HG03135 (cell line): ENCODE results near the gene IL21R.

Experiments used
- ATAC-seq: cut with Tn5 transposase; IDR thresholded peaks from one replicate; pipeline ENCODE4 v1.9.1; 2021; ENCODE audit warnings: mild to moderate bottlenecking, moderate library complexity; ENCODE audit not compliant: unreplicated experiment

The IL21R gene

GRCh38 chr16:27462200-27462845 lies 60.3 kb downstream of the IL21R start:
- no peak for ATAC-seq

GRCh38 chr16:27462846-27463682 lies 61.1 kb downstream of the IL21R start:
- ATAC-seq = no peak

GRCh38 chr16:27463741-27464591 lies 62.0 kb downstream of the IL21R start:
- no peak for ATAC-seq

GRCh38 chr16:27464626-27465482 lies 62.9 kb downstream of the IL21R start:
- no peak for ATAC-seq

DNA sequence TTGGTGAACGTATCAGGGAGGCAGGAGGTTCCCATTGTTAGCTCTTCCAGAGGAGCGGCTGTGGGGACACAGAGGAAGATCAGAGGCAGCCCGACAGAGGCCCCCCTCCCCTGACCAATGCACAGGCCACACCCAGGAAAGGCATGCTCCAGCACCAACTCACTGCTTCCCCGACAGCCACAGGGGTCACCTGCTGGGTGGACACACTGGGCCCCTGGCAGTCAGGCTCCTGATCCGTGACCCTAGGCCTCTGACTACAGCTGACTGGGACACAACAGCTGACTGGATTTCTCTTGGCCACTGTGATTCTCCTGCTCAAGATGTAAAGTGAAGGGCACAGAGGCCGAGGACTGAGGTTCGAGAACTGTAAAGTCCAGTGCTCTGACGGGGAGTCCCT lies 63.5 kb downstream of the IL21R start:
- no peak for ATAC-seq

GRCh38 chr16:27468941-27469531 lies 67.1 kb downstream of the IL21R start:
- ATAC-seq = no peak

DNA sequence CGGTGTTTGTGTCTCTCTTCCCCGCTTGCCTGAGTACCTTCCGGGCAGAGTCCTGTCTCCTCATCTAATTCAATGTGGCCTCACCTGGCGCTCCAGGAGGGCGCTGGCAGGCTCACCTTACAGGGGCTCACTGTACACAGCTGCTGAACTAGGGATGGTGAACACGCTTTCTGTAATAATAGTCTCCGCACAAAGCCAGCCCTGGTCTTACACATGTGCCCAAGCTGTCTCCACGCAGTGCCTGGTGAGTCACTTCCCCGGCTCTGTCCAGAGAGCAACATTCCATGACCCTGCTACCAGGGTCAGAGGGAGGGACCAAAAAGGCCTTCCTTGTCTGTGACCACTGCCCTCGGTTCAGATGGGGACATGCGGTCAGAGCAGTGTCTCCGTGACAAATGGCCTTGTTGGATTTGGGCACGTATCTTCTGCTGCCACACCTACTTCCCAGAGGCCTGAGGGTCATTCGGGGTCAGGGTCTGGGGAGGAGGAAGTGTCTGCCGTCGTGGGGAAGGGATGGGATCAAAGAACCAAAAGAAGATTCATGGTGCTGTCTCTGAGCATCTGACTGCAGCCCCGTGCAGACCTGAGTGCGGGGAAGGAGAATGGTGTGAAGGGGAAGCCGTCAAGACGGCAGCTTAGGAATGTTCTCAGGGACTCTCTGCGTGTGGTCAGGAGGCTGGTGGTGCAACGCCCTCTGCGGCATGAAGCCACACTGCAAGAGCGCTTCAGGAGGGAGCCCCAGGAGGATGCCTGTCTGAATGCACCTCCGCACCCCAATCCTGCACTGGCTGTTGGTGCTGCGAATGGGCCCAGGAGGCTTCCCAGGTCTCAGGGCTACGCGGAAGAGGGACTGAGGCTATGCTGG lies 68.8 kb downstream of the IL21R start:
- no peak for ATAC-seq

DNA sequence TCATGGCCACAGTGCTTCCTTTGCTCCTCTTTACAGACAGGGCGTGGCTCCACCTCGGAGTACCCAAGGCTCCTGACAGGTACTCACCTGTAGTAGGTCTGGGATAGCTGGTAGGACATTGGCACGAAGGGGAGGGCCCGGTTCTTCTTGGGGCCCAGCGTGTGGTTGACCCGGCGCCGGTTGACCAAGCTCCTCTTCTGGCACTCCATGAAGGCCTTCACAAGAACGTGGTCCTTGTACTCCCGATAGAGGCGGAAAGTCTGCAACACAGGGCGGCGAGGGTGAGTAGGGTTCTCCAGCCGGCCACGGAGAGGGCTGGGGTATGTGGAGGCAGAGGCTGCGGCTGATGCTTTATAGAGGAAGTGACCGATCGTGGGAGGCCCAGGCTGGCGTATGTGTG lies 69.7 kb downstream of the IL21R start:
- no peak for ATAC-seq

DNA sequence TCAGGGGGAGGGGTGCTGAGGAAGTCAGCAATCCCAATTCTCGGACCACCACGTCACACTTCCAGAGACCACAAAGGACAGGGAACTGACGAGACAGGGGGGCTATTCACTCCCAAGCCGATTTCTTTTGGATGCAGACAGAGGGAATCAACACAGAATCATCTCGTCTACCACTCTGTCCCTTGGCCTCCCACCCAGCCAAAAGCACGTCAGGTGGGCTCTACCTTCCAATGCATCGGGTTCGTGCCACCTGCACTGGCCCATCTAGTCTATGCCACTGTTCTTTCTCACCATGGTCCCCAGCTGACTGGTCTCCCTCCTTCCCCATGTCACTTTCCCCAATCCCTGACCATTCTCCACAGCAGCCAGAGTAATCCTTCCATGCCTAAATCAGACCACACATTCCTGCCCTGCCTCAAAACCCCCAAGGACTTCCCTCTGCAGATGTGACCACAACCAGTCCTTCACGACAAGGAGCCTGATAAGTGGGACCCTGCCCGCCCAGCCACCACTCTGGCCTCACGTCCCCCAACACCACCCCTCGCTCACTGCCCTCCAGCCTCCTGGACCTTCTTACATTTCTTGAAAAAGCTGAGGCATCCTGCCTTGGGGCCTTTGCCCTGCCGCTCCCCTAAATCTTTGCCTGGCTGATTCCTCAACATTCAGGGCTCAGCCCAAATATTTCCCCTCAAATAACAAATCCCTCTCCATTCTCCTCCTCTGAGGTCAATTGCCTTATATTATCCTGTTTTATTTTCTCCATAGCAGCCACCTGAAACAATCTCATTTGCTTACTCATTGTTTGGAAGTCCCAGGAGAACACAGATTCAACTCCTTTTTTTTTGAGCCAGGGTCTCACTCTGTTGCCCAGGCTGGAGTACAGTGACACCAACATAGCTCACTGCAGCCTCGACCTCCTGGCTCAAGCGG lies 70.4 kb downstream of the IL21R start:
- no peak for ATAC-seq

DNA sequence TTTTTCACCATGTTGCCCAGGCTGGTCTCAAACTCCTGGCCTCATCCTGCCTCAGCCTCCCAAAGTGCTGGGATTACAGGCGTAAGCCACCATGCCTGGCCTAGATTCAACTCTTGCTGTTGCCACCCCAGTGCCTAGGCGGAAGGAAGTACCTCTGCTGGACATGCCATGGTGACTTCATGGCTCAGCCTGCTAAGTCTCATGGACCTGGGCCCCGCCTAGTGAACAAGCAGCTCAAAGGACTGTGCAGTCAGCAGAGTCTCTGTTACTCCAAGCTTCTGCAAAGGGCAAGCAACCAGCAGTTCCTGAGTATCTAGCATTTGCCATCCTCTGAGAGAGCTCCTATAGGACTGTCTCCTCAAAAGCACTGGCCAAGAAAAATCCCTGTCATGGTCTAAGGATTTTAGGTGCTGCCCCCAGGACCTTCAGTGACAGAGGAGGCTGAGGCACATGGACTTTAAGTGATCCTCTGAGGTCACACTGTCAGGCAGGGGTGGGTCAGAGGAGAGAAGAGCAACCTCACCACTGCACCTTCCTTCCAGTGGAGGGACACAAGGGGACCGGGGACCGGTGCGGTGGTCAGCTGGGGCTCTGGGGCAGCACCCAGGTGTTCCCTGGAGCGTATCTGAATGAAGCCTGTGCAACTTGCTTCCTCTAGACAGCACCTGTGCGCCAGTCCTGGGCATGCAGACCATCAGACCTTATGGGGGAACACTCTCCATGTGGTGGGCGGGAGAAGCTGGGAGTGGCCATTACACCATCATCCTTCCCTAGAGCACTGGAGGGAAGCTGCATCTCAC lies 71.3 kb downstream of the IL21R start:
- ATAC-seq = no peak

- ATAC-seq = no peak
Observed at GRCh38 chr16:27474041-27474440, 72.1 kb downstream of the IL21R start.

DNA sequence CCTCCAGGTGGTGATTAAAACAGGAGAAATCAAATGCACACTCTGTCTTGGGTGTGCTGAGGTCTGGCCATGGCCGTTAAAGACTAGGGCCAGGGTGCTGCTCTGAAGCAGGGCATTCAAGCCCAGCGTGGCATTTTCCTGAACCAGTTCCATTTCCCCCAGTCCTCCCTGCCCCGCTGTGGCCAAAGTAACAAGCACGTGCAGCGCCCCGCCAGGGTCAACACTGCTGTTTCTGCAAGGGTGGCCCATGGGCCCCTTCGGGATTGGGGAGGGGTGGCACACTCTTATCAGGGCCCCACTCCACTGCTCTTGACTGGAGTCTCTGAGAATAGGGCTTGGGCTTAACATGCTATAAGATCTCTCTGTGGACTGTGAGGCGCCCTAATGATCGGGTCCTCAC lies 72.9 kb downstream of the IL21R start:
- no peak for ATAC-seq

DNA sequence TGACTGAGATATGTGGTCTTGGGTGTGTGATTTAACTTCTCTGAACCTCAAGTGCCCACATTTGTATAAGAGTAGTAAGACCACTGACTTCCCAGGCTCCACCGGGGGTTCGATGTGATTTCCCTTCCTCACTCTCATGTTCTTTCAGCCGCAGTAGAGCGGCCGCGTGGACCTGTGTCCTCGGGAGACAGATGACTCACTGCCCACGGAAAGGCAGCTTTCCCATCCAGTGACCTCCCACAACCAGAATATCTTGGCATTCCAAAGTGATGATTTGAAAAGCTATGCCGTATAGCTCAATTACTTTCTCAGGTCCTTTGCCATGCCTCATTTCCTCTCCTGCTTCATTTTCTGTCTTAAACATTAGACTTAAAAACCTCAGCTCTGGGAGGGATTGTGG lies 73.6 kb downstream of the IL21R start:
- no peak for ATAC-seq

DNA sequence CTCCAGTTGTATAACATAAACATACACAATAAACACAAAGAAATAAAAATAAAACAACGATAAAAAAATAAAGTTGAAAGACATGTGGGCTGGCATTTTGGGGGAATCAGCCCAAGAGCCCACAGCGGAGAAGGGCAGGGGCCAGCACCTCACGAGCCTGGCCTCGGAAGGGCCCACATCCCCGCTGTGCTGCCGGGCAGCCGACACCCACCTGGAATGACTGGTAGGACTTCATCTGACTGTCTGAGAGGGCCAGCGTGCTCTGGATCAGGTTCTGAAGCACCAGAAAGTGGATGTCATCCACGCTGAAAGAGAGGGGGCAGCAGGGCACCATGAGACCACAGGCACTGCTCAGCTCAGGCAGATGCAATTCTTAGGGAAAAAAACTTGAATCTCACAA lies 74.3 kb downstream of the IL21R start:
- ATAC-seq = no peak

- ATAC-seq = no peak
Observed at GRCh38 chr16:27480761-27481160, 78.8 kb downstream of the IL21R start.

GRCh38 chr16:27481282-27481934 lies 79.4 kb downstream of the IL21R start:
- no peak for ATAC-seq
